GM19463 (cell line): ENCODE measurements around the gene MSI2.
A peak's percentile ranks its signal among the peaks of the same experiment; 100 is the strongest.
"Not testable (repeated sequence)": the region's sequence is repeated elsewhere in the genome, so short reads cannot be mapped to it uniquely, and the experiment has no call there.

ENCODE experiments used
- ATAC-seq: cut with Tn5 transposase; IDR thresholded peaks from one replicate; pipeline ENCODE4 v1.9.1; 2021; ENCODE audit warnings: mild to moderate bottlenecking, moderate library complexity; ENCODE audit not compliant: unreplicated experiment

Gene MSI2

DNA sequence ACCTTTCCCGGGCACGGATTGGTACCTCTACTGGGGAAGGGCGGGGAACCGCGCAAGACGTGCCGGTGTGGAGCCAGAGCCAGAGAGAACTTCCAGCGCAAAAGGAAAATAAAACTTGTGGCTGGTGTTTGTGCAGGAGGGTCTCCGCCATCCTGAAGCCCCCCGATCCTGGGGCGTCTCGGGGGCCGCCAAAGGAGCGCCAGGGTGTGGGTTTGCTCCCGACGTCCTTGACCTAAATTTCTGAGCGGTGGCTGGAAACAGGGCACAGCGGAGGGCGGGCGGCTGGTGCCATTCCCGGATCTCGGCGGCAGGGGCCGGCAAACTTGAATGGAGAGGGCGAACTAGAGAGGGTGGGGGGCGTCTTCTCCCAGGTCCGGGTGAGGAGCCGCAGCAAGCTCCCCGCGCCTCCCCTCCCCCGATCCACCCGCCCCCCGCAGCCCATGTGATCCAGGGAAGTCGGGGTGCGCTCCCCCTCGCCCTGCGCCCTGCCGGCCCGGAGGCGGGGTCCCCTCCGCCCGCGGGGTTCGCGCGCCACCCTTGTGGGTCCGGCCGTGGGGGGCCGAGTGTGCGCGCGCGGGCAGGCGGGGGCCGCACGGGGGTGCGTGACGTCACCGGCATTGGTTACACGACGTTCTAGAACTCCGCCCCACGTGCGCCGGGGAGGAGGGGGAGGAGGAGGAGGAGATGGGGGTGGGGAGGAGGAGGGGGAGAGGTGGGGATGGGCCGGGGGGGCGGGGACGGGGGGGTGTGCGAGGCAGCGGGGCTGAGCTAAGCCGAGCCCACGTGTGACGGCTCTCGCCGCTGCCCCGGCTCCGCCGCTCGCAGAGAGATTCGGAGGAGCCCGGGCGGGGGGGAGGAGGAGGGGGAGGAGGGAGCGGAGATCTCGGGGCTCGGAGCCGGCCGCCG lies at the start of gene MSI2:
TSS of gene MSI2 (plus strand) at position 748 of the 906 bp plus-strand sequence. CDS start 220 bp downstream, outside the sequence.
- peak; percentile 61 for ATAC-seq

DNA sequence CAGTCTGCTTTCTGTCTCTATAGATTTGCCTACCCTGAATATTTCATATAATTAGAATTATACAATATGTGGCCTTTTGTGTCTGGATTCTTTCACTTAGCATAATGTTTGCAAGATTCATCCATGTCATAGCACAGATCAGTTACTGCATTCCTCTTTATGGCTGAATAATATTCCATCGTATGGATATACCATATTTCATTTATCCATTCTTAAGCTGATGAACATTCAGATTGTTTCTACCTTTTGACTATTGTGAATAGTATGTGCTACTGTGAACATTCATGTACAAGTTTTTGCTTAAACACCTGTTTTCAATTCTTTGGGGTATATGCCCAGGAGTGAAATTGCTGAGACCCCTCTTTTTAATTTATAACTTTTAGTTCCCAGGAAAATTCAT lies 49.4 kb upstream of the MSI2 start:
- no peak for ATAC-seq

DNA sequence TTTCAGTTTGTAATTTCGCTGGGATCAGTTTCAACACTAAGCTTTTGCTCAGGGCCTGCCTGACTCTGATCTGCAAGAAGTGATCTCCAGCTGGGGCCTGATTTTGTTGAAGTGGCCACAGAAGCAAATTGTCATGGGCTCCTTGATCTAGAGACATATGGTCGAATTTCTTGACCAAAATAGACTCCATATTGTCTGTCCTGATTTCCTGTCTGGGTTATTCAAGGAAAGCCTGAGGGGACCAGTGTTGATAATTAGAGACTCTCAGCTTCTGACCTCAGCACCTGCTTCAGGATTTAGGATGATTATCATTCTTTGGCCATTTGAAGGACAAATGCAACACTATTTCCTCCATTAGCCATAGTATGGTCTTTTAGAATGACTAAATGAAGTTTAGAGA lies 48.9 kb upstream of the MSI2 start:
- ATAC-seq, result no peak

DNA sequence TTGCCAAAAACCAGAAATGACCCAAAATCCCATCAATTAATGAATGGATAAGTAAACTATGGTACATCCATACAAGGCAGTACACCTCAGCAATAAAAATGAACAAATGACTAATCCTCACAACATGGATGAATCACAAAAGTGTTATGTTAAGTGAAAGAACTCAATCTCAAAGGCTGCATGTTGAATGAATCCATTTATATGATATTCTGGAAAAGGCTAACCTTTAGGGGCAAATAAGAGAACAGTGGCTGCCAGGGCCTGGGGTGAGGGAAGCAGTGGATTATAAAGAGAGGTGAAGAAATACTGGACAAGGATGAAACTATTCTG lies 46.1 kb upstream of the MSI2 start:
- no peak for ATAC-seq

DNA sequence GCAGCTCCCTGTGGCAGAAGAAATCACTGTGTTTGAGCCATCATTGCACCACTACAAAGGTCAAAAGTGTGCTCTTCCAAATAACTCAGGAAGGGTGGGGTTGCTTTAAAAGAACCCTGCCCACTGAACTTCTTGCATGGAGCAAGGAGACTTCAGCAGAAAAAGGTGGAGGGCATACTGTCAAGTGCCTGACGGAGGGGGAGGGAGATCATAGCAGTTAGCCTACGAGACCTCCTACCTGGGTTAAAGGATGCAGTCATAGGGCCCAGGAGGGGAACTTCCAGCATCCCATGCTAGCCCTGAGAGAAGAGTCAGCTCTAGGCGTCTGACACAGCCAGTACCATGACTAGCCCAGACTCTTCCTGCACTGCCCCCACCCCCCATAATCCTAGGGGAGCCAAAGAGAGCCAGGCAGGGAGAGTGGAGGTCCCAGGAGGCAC lies 45.3 kb upstream of the MSI2 start:
- ATAC-seq, result no peak

DNA sequence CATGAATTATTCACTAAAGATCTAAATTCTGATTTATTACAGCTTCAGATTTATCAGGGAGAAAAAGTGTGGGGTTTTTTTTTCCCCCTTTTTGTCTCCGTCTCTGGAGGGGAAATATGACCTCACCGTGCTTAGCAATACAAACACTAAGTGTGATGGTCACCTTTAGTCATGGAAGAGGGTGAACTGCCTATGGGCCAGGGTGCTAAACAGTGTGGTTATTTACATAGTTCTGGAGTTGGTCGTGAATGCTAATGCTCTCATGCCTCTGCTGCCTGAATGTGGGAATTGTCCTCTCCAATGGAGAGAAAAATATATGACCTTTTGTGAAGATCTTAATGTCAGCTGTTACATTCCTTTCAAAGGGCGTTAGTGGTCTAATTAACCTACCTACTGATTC lies 44.8 kb upstream of the MSI2 start:
- no peak for ATAC-seq

DNA sequence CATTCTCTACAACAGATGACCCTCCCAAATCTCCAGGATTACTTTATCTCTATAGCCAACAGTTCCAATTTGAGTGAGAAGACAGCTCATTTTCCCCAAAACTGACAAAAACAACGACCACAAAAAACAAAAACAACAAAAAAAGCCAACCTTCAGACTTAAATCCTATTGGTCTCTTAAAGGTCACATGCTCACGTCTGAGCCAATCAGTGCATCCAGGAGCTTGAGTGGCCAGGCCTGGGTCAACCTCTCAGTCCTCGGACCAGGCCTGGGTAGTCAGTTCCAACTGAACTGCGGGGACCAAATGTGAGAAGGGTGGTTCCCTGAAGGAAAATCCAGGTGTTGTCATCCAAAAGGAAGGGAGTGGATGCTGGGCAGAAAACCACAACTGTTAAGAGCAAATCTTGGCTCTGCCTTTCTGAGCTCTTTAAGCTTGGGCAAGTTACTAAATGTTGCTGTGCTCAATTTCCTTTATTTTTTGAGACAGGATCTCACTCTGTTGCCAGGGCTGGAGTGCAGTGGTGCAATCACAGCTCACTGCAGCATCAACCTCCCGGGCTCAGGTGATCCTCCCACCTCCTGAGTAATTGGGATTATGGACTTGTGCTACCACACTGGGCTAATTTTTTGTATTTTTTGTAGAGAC lies 43.0 kb upstream of the MSI2 start:
- no peak for ATAC-seq

DNA sequence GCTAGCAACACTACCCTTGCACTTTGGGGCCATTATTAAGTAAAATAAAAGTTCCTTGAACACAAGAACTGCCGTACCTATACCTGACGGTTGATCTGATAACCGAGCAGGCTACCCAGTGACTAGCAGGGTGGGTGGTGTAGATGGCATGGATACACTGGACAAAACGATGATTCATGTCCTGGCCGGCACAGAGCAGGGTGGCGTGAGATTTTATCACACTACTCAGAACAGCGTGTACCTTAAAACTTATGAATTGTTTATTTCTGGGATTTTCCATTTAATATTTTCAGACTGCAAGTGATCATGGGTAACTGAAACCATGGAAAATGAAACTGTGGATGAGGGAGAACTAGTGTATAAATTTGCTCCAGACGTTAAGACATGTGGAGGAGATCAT lies 41.0 kb upstream of the MSI2 start:
- no peak for ATAC-seq

DNA sequence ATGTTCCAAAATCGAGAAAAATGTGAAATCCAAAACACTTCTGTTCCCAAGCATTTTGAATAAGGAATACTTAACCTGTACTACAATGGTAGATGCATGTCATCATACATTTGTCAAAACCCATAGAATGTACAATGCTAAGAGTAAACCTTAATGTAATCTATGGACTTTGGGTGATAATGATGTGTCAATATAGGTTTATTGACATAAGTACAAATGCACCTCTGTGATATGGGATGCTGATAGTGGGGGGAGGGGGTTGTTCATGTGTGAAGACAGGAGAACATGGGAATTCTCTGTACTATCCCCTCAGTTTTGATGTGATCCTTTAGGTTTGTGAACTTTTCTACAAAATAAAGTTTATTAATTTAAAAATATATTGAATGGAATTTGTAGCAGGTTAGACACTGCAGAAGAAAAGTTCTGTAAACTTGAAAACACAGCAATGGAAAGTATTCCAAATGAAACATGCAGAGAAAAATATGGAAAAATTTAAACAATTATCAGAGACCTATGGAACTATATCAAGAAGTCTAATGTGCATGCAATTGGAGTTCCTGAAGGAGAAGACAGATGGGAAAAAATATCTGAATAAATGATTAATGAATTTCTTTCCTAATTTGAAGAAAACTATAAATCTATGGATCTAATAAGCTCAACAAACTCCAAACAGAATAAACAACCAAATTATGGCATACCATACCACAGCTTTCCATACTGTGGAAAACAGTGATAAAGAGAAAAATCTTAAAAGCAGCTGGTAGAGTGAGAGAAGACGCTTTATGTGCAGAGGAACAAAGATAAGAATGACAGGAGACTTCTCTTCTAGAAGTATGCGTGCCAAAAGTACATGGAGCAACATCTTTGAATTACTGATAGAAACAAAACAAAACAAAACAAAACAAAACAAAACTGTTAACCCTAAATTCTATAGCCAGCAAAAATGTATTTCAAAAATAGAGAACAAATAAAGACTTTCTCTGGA lies 34.7 kb upstream of the MSI2 start:
- ATAC-seq, result no peak

DNA sequence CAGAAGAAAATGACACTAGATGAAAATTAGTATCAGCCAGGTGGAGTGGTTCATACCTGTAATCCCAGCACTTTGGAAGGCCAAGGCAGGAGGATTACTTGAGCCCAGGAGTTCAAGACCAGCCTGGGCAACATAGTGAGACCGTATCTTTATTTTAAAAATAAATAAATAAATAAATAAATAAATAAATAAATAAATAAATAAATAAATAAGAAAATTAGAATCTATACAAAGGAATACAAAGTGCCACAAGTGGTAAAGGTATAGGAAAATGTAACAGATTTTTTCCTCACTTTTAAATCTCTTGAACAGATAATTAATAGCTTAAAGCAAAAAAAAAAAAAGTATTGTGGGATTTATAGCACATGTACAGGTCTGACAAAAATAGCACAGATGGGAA lies 33.9 kb upstream of the MSI2 start:
- ATAC-seq, result not testable (repeated sequence)

DNA sequence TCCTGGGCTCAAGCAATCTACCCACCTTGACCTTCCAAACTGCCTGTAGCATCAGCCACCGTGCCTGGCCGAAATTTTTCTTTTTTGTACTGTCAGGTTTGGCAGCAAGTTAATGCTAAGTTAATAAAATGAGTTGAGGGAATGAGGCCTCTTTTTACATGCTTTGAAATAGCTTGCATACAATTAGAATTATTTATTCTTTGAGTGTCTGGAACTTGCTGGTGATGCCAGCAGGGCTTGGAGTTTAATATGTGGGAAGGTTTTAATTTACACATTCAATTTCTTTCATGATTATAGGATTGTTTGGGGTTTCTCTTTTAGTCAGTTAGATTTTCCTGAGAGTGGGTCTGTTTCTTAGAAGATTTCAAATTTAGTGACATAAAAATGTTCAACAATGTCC lies 31.2 kb upstream of the MSI2 start:
- no peak for ATAC-seq

DNA sequence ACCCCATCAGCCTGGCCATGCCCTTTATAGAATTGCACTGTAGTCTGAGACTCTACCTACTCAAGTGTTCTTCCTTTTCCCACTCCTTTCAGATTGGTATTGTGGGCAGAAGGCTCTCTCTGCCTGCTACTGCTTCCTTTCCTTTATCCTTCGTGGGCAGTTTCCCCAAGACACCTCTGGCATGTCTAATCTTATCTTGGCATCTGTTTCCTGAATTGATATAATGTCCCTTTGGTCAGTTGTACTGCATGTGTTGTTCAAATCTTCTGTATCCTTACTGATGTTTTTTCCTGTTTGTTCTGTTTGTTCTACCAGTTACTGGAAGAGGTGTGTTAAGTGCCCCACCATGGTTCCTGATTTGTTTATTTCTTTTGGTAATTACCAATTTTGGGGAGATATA lies 29.5 kb upstream of the MSI2 start:
- ATAC-seq, result no peak

DNA sequence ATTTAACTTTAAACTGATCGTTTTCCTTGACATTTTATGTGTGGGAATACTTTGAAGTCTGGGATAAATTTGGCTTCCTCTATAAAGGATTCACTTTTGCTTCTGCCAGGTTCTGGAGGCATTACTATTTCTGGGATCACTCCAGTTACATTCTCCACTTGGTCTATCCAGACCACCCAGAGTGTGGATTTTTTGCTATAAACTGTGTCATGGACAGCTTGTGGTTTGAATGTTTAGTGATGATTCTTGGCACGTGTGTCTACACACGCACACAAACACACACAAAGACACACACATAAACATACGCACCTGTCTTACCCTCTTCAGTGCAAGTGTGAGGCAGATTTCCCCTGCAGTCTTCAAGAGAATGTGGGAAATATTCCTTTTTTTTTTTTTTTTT lies 27.4 kb upstream of the MSI2 start:
- ATAC-seq, result no peak

DNA sequence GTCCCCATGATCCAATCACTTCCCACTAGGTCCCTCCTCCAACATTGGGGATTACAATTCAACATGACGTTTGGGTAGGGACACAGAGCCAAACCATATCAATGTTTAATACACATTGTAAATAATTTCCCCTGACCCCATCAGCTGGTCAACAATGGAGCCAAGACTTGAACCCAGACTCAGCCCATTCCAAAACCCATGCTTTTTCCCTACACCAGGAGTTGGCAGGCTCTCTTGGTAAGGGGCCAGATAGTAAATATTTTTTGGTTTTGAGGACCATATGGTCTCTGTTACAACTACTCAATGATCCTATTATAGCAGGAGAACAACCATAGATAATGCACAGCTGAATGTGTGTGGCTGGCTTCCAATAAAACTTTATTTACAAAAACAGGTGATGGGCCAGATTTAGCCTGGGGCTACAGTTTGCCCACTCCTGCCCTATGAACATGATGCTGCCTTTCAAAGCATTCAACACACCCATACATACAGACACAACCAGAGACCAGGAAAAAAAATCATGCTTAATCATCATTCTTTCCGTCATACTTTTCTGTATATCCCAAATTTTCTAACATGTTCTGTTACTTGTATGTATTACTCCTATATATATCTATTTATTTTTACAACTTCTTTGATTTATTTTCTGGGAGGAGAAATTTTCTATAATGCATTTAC lies 22.1 kb upstream of the MSI2 start:
- ATAC-seq, result no peak

DNA sequence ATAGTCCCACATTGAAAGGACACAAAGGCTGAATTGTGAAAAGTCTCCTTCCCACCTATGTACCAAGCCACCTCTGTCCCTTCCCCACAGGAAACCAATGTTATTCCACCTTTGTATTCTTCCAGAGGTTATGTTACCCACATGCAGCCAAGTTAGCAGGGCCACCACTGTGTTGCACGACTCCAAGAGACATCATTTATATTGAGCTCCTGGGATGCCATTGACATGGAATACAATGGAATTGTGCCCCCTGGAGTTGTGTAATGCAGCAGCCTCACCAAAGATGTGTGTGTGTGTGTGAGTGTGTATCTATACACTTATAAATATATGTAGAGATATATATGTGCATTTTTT lies 21.6 kb upstream of the MSI2 start:
- ATAC-seq, result no peak

DNA sequence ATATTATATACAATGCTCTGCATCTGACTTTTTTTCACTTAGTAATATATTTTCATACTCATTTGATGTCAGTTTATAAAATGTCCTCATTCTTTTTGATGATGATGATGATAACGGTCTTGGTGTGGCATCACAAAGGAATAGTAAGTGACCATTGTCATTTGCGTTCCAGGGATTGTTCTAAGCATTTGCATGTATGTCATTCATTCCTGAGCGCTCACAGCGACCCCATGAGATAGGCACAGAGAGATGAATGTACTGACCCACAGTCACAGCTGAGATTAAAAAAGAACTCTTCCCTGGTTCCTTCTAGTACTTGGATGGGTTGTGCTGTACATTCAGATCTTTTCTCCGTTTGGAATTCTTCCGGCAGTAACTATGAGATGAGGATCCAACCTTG lies 21.2 kb upstream of the MSI2 start:
- no peak for ATAC-seq

DNA sequence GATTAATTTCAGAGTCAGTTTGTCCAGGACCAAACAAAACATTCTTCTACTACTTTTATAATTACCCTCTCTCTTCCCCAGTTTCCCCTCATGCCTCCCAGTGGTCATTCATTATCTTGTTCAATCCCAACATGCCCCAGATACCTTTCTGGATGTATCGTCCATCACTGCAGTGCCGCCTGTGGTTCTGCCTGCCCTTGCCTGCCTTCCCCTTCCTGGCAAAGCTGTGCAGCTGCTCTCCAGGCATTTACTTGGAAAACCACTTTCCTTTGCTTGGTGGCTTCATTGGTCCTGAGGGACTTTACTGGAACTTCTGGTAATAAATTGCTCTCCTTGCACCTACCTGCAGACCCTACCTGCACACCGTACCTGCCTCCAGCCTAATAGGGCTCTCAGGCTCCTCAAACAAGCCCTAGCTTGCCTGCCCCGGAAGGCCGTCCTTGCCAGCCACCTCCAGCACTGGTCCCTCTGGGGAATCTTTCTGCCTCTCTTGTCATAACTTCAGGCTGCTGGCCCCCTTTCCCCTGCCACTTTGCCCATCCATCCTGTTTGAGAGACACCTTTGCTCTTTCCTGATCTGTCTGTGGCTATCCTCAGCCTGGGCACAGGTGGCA lies 19.5 kb upstream of the MSI2 start:
- ATAC-seq, result no peak

DNA sequence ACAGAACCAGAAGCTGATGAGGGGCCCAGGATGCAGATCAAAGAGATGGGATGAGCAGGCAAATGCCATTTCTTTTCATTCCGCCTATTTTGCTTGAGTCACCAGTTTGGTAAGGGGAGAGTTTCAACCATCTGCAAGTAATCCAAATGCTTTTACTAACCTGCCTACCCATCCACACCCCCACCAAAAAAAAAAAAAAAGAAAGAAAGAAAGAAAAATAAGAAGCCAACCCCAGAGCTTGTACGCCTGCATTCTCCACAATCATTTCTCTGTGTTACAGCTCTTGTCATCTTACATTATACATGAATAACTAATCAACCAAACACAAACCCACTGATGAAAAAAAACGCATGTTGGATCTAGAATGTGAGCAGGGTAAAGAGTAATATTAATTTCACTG lies 15.7 kb upstream of the MSI2 start:
- ATAC-seq, result no peak

DNA sequence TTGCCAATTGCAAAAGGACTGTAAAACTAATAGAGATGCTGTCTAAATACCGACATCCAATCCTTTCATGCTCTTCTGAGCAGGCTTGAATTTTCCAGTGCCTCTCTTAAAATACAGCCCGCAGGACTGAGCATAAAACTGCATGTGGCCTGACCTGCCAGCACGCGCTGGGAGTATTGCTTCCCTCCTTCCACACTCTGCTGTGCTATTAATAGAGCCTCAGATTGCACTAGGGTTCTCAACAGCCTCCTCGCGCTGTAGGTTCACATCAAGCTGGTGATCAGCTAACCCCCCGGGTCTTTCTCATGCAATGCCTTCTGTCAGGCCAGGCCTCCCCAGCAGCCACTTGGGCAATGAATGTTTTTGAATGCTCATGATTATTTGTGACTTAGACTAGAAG lies 14.2 kb upstream of the MSI2 start:
- ATAC-seq, result no peak

DNA sequence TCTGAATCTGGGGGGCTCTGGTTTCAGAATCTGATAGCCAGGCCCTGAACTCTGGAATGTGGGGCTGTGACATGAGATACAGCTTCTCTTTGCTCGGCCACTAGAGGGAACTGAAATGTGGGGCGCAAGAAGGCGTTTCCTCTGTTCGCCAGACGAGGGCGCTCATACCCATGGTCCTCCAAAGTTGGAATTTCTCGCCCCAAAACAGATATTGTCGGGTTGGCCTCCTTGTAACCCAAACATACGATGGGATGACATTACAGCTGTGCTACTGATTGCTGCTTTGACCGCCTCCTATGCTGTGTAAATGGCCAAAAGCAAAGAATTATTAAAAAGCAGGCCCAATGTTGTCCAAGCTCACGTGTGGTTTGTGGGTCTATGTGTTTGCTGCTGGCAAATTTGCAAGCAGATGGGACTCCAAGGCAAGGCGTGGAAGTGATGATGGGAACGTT lies 13.1 kb upstream of the MSI2 start:
- no peak for ATAC-seq
